ENCODE data around the gene DYRK1A. TPM values are rescaled to one million over a fixed set of nuclear protein-coding genes. Genes with fewer than 3 reads are reported as not detected.

DYRK1A gene
- total RNA-seq, 1 experiment from 2014 or later = 49.3 TPM

GRCh38 chr21:37447288-37447936 lies 80.8 kb downstream of the DYRK1A start:
- peaks cover 10% of the 10 kb centered on the region; the same call in 1 of the 2 replicates for H4K20me1 ChIP-seq (ENCODE audit: insufficient read depth)
- peaks cover 8 to 33% of the 10 kb centered on the region in 2 experiments; a peak in 3 of 4 replicates for H3K4me1 ChIP-seq (ENCODE audit: control insufficient read depth in 1 of 2, insufficient read depth in 2 of 2, low read length in 2 of 2)
- no peak for TF ChIP-seq CEBPB (IDR thresholded peaks at IDR 0.05; ENCODE audit: low read depth)
- TF ChIP-seq RAD21 (IDR thresholded peaks at IDR 0.05; ENCODE audit: low read depth) = no peak
- TF ChIP-seq CTCF (IDR thresholded peaks at IDR 0.05 in 2 of 3, conservative IDR thresholded peaks at IDR 0.05 in 1 of 3; ENCODE audit: borderline replicate concordance in 1 of 3, insufficient read depth in 1 of 3, low read depth in 2 of 3, low read length in 2 of 3) = no peak
- TF ChIP-seq ZNF274 (IDR thresholded peaks at IDR 0.05; ENCODE audit: low read depth, low read length) = no peak
- no peak for TF ChIP-seq EZH2 (IDR thresholded peaks at IDR 0.05)
- TF ChIP-seq FOSL1 (IDR thresholded peaks at IDR 0.05; ENCODE audit: low read depth) = no peak
- no peak for DNase-seq (ENCODE audit: low read depth, low spot score)
- ChIA-PET POLR2A (no interaction called here), RAD21 (ENCODE audit: low non-redundant PET in 1 of 2, low total read pairs in 2 of 2, uncharacterized antibody in 2 of 2, unreplicated experiment in 2 of 2) (no interaction called here), CTCF (interaction anchor here (1.0 kb wide), 1 partner anchor 16 kb away, joined by 3 read pairs; no protein-coding TSS in a partner anchor)
- peaks cover 96% of the 10 kb centered on the region for H3K79me2 ChIP-seq (ENCODE audit: insufficient read depth, low read length)
- H3K4me3 ChIP-seq (replicated peaks in 1 of 2; ENCODE audit: low read depth in 1 of 2, low read length in 2 of 2) = no peak overlapping the region
- no peak overlapping the region for H3K9ac ChIP-seq (ENCODE audit: low read length)
- no peak for ATAC-seq
- H3K27ac ChIP-seq (ENCODE audit: low read depth, low read length) = no peak overlapping the region
- H3K4me2 ChIP-seq (ENCODE audit: low read length) = no peak overlapping the region
- no TSS peak for BruUV-seq (replicated peaks)
- no peaks in the 10 kb centered on the region for H3K9me2 ChIP-seq (ENCODE audit: insufficient read depth)
- no peak overlapping the region for H2AFZ ChIP-seq (ENCODE audit: low read depth, low read length, poor library complexity, severe bottlenecking)
- intact Hi-C loops (cut with micrococcal nuclease) = no loop called here
- H3K9me3 ChIP-seq (ENCODE audit: control insufficient read depth in 1 of 2, insufficient read depth in 1 of 2, low read depth in 1 of 2, low read length in 2 of 2) = no peaks in the 10 kb centered on the region
- H3K36me3 ChIP-seq (ENCODE audit: control insufficient read depth in 1 of 2, insufficient read depth in 2 of 2, low read length in 2 of 2) = no peaks in the 10 kb centered on the region
- no peaks in the 10 kb centered on the region for H3K27me3 ChIP-seq (ENCODE audit: insufficient read depth, low read length)

- no peak overlapping the region for H3K27ac ChIP-seq (ENCODE audit: low read depth, low read length)
- no peak for DNase-seq (ENCODE audit: low read depth, low spot score)
- no peaks in the 10 kb centered on the region for H3K36me3 ChIP-seq (ENCODE audit: control insufficient read depth in 1 of 2, insufficient read depth in 2 of 2, low read length in 2 of 2)
- intact Hi-C loops (cut with micrococcal nuclease) = no loop called here
- ChIA-PET RAD21 (ENCODE audit: low non-redundant PET in 1 of 2, low total read pairs in 2 of 2, uncharacterized antibody in 2 of 2, unreplicated experiment in 2 of 2) (no interaction called here), CTCF (no interaction called here), POLR2A (no interaction called here)
- peaks cover 9 to 38% of the 10 kb centered on the region in 2 experiments for H3K4me1 ChIP-seq (ENCODE audit: control insufficient read depth in 1 of 2, insufficient read depth in 2 of 2, low read length in 2 of 2)
- H4K20me1 ChIP-seq (ENCODE audit: insufficient read depth) = peaks cover 9% of the 10 kb centered on the region; the same call in 1 of the 2 replicates
- no peaks in the 10 kb centered on the region for H3K9me3 ChIP-seq (ENCODE audit: control insufficient read depth in 1 of 2, insufficient read depth in 1 of 2, low read depth in 1 of 2, low read length in 2 of 2)
- no peak overlapping the region for H2AFZ ChIP-seq (ENCODE audit: low read depth, low read length, poor library complexity, severe bottlenecking)
- no TSS peak for BruUV-seq (replicated peaks)
- H3K4me3 ChIP-seq (replicated peaks in 1 of 2; ENCODE audit: low read depth in 1 of 2, low read length in 2 of 2) = no peak overlapping the region
- no peak overlapping the region for H3K9ac ChIP-seq (ENCODE audit: low read length)
- H3K79me2 ChIP-seq (ENCODE audit: insufficient read depth, low read length) = peaks cover 95% of the 10 kb centered on the region
- TF ChIP-seq ELF1 (IDR thresholded peaks at IDR 0.05; ENCODE audit: borderline replicate concordance, low read depth) = no peak
- no peak for TF ChIP-seq EGR1 (IDR thresholded peaks at IDR 0.05; ENCODE audit: low read depth)
- TF ChIP-seq SP1 (IDR thresholded peaks at IDR 0.05; ENCODE audit: low read depth) = no peak
- no peak for TF ChIP-seq CBX3 (IDR thresholded peaks at IDR 0.05; ENCODE audit: low read depth)
- TF ChIP-seq TCF7L2 (IDR thresholded peaks at IDR 0.05; ENCODE audit: borderline replicate concordance, extremely low read depth, insufficient read depth, insufficient read length) = no peak
- TF ChIP-seq ZFX (IDR thresholded peaks at IDR 0.05) = no peak
- TF ChIP-seq SIN3A (IDR thresholded peaks at IDR 0.05; ENCODE audit: low read depth) = no peak
- no peak for TF ChIP-seq EZH2 (IDR thresholded peaks at IDR 0.05)
- TF ChIP-seq FOSL1 (IDR thresholded peaks at IDR 0.05; ENCODE audit: low read depth) = no peak
- no peak for ATAC-seq
- H3K4me2 ChIP-seq (ENCODE audit: low read length) = no peak overlapping the region
- H3K27me3 ChIP-seq (ENCODE audit: insufficient read depth, low read length) = no peaks in the 10 kb centered on the region
- H3K9me2 ChIP-seq (ENCODE audit: insufficient read depth) = no peaks in the 10 kb centered on the region
Observed at GRCh38 chr21:37449302-37449937, 82.8 kb downstream of the DYRK1A start.
